Islet of Langerhans (tissue), 1 donor: Measurements from ENCODE around the gene TMEM59L.
"Not testable (repeated sequence)": the region's sequence is repeated elsewhere in the genome, so short reads cannot be mapped to it uniquely, and the experiment has no call there.

Source experiments
- FAIRE-seq: peaks from one replicate; lab custom pipeline; 2011; peaks lifted over from hg19 to GRCh38; lab: Jason Lieb, UNC

TMEM59L gene

DNA sequence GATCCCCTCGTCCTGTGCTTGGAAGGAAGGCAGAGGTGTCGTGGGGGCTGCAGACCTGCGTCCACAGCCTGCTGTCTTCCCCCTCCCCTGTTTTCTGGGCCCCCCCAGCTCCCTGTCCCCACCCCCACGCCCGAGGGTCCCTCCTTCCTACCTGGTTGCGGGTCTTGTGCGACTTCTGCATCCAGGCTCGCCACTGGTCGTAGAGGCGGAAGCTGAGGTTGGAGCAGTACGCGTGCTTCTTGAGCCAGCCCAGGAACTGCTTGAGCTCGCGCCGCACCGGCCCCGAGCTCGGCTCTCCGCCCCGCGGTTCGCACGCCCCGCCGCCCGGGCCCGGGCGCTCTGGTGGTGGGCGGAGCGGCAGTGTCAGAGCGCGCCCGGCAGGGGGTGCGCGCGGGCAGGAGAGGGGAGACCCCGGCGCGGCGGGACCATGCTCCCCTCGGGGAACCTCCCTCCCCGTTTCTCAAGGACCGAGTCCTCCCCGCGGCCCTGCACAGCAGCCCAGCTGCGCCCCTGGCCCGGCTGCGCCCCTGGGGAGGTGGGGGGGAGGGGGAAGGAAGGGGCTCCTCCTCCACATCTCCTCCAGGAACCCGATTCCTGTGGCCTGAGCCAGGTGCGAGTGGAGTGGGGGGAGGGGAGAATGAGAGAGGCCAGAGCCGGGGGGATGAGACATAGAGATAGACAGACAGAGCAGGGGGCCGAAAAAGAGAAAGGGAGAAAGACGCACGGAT is 18.4 kb upstream of the TMEM59L start:
- FAIRE-seq = no peak

DNA sequence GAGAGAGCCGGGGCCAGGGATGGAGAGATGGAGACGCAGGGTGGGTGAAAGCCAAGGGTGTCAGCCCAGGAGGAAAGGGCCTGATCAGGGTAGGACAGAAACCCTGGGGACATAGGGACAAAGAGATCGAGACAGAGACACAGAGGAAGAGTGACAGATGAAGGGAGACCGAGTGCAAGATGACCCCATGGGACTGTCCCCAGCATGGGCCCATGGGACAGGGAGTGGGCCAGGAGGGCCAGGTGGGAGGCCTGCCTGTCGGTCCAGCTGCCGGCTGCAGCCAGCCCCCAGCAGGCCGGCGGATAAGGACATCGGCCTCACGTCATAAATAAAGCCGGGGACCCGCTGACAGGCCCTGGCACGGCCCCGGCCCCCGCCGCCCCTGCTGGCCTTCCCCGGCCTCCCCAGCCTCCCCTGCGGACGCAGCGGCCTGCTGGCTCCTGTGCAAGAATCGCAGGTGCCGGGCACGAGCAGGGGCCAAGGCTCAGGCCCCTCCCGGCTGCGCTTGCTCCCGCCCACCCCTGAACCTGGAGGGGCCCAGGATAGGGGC is 17.8 kb upstream of the TMEM59L start:
- no peak for FAIRE-seq

GRCh38 chr19:18595475-18595874 is 17.2 kb upstream of the TMEM59L start:
- FAIRE-seq = no peak

- FAIRE-seq = no peak
Measured at GRCh38 chr19:18596752-18597157, 15.9 kb upstream of the TMEM59L start.

DNA sequence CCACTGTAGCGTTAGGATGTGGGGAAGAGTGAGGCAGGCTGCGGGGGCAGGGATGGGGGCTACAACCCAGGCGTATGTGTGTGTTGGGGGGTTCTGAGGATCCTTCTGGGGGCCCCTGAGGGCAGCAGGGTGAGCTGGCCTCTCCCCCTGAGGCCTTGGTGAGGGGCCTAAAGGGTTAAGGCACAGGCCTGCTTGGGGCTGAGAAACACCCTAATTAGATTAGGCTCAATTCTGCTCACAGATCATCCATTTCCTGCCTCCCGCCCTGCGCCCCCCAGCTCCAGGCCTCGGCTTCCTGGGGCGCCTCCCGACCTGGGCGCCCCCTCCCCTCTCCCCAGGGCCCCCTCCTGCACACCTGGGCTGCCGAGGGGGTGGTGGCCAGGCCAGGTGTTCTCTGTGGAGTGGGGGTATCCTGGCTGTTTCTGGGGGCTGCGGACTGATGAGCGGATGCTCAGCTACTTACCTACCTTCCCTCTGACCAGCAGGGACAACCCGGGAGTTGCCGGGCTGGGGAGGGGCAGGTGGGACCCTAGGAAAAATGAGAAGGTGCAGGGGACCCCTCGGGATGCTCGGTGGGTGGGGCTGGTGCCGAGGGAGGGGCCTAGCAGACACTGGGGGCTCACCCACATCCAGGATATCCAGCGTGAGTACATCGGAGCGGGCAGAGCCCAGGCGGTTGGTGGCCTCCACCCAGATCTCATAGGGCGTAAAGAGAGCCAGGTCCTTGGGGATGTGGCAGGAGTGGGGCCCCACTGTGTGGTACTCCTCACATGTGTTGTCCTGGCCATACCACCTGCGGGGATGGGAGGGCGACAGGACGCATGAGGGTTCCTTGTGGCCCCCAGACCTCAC is 14.6 kb upstream of the TMEM59L start:
- no peak for FAIRE-seq

- FAIRE-seq = no peak
Measured at GRCh38 chr19:18599485-18599884, 13.2 kb upstream of the TMEM59L start.

DNA sequence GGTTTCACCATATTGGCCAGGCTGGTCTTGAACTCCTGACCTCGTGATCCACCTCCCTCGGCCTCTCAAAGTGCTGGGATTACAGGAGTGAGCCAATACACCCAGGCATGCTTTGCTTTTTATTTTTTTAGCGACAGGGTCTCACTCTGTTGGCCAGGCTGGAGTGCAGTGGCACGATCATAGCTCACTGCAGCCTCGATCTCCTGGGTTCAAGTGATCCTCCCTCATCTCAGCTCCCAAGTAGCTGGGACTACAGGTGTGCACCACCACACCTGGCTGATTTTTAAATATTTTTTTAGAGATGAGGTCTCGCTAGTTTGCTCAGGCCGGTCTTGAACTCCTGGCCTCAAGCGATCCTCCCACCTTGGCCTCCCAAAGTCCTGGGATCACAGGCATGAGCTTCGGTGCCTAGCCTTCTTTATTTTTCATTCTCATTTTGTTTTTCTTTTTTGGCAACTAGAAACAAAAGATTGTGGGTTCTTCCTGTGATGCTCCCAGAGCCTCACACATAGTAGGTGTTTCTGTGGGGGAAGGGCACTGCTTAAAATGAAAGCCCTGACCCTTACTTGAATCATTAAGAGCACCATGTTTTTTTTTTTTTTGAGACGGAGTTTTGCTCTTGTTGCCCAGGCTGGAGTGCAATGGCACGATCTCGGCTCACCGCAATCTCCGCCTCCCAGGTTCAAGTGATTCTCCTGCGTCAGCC is 11.8 kb upstream of the TMEM59L start:
- FAIRE-seq = not testable (repeated sequence)

DNA sequence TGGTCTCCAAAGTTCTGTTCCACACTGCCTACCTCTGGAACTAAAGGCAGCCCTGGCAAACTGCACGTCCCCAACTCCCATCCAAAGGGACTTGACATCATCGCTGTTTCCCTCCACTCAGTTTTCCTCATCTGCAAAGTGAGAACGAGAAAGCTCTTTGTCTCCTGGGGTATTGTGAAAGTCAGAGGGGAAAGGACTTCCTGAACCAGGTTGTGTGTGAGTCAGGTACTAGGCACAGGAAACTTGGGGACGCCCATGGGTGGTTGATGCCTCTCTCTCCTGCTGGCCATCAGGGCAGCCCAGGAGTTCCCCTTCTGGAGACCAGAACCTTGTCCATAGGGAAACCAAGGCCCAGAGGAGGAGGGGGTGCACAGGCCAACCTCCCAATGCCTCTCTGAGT is 10.8 kb upstream of the TMEM59L start:
- no peak for FAIRE-seq

DNA sequence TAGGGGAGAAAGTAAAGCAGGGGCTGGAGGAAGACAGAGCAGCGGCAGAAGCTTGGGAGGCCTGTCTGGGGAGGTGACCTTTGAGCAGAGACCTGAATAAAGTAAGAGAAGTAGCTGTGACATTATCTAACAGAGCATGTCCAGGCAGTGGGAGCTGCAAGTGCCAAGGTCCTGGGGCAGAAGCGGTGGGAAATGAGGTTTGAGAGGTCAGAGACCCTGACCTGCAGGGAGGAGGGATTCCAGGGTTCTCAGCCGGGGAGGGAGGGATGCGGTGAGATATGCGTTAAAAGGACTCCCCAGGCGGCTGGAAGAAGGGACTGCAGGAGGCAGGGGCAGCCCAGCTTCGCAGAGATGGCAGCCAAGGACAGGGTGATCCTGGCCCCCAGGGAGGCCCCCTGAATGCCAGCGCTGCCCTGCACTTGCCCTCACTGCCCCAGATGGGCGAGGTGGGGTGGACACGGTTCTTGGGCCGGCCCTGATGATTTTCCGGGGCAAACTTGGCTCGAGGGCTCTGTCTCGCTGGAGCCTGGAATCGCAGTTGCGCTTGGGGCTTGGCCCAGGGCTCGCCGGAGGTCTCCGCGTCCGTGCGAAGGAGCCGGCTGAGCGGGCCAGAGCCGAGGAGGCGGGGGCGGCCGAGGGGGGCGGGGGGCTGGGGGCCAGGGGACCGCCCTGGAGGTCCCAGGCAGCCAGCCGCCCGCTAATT is 9.3 kb upstream of the TMEM59L start:
- no peak for FAIRE-seq

DNA sequence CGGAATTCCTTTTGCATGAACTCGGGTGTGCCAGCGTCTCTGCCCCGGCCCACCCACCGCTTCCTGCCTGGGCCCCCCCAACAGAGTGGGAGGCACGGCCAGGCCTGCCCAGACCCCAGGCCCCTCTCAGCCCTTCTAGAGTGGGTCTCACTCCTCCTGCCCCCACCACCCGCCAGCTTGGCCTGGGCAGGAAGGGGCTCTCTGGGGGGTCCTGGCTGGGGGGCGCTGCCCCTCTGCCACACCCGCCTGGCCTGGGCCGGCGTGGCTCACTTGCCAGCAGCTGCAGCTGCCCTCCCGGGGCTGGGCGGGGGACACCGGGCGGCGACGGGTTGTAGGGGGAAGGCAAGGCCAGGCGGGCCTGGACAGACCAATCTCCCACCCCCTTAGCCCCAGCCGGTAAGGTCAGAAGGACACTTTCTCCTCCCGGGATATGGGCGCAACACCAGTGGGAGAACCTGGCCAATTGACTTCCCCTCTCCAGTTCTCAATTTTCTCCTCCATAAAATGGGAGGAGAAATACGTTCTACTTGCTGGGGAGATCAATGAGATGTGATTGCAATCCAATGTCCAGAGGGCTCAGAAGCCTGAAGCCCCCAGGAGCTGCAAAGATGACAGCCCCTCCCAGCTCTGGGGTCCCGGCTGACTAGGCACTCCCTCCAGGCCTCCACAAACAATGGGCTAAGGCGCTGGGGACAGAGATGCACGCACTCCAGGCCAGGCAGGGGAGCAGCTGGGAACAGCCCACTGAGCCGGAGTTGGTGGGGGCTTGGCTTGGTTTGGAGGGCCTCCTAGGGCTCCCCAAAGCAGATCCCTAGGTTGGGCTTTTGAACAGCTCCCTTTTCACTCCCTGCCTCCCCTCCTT is 8.5 kb upstream of the TMEM59L start:
- no peak for FAIRE-seq

DNA sequence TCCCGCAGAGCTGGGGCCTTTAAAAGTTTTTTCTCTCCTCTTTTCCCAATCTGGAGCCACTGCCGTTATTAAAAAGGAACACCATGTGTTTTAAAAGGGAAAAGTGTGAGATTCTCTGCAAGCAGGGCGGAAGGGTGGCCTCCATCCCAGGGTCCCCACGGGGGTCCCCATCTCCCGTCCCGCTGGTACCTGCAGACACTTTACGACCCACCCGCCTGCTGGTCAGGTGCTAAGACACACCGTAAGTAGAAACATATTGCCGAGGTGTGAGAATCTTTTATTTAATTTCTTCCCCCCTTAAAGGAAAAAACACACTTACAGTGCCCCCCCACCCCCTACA is 7.9 kb upstream of the TMEM59L start:
- no peak for FAIRE-seq

GRCh38 chr19:18605196-18605545 is 7.5 kb upstream of the TMEM59L start:
- no peak for FAIRE-seq

GRCh38 chr19:18605546-18606280 is 7.0 kb upstream of the TMEM59L start:
- FAIRE-seq = no peak

GRCh38 chr19:18606281-18607225 is 6.1 kb upstream of the TMEM59L start, which contains the start of gene CRLF1:
CRLF1 (minus strand) TSS chr19:18606799; CDS start chr19:18606656, 143 bp downstream.
- no peak for FAIRE-seq

GRCh38 chr19:18607226-18608101 is 5.2 kb upstream of the TMEM59L start:
- FAIRE-seq = no peak

DNA sequence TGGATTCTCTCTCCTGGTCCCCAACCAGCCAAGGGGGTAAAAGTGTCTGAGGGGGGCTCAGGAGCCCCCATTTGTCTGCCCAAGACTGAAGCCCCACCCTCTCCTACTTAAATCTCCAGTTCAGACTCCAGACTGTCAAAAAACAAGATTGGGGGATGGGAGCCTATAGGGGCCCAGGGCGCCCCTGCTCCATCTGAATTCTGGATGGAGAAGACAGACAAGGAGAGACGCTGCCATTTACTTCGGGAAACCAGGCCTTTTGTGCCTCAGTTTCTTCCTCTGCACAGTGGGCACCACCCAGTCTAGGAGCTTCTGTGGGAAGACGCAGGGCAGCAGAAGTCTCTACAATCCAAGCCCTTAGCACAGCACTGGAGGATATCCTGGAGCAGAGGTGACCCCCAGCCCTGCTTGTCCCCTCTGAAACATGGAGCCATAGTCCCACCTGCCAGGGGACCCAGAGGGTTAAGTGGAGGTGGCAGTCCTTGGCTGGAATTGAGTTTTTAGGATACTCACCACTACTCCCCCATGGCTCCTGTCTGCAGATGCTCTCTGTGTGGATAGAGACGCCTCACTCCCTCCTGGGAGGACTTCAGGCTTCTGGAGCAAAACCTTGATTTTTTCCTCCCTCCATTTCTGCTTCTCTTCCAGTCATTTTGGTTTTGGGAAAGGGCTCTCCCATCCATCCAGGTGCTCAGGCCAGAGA is 4.4 kb upstream of the TMEM59L start:
- FAIRE-seq = no peak
